ENCODE results near the gene GAB2.
A peak's percentile ranks its signal among the peaks of the same experiment; 100 is the strongest.

Gene GAB2

DNA sequence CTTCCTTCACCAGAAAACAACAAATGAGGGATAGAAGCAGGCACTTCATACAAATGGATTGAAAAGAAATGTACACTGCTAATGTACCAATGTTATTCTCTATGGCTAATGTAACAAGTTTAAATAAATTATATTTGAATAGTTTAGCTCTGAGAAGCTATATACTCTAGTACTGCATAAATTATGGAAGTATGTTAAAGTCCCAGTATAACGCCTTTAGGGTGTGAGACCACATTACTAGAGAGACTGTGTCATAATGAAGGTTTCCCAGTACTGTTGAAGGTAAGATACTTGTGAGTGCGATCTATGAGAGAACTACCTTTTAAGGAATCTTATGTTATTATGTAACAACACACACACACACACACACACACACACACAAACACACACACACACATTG lies 39.8 kb upstream of the GAB2 start:
- in situ Hi-C loops (cut with HindIII; ENCODE audit: low pct_ligation_motif_present, low sequenced_read_pairs), result no loop called here
- no peaks in the 10 kb centered on the region for H3K36me3 ChIP-seq (replicated peaks)

DNA sequence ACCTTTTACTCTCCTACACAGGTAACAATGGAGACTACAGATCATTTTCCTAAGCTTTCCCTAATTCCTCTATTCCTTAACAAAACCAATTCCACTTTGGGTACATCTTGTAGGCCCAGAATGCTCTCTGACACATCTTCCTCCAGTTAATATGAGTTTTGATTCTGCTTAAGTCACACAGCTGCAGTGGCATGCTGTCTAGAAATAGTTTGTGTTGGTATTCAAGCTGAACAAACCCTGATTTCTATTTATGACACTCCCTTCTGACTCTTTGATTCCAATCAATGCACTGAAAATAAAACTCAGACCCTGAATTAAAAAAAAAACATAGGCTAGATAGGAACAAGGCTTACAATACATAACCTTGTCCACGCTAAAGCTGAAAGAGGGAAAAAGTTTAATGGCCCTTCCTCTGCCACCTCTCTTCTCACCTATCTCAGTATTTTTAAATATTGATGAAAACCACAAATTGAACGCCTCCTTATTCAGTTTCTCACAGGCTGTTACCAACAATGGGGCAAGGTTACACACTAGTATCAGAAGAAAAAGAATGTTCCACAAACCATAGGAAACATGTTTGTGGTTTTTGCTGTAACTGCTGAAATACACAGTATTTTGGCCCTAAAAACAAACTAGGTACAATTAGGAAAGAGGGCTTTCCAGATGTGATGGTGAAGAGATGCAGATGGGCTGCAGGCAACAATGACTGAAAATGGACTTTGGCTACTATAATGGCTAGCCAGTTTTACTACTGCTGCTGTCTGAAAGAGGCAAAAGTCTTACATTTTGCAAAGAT lies 35.7 kb upstream of the GAB2 start:
- H3K27me3 ChIP-seq (replicated peaks), result no peaks in the 10 kb centered on the region
- TF ChIP-seq, protein P1, sequence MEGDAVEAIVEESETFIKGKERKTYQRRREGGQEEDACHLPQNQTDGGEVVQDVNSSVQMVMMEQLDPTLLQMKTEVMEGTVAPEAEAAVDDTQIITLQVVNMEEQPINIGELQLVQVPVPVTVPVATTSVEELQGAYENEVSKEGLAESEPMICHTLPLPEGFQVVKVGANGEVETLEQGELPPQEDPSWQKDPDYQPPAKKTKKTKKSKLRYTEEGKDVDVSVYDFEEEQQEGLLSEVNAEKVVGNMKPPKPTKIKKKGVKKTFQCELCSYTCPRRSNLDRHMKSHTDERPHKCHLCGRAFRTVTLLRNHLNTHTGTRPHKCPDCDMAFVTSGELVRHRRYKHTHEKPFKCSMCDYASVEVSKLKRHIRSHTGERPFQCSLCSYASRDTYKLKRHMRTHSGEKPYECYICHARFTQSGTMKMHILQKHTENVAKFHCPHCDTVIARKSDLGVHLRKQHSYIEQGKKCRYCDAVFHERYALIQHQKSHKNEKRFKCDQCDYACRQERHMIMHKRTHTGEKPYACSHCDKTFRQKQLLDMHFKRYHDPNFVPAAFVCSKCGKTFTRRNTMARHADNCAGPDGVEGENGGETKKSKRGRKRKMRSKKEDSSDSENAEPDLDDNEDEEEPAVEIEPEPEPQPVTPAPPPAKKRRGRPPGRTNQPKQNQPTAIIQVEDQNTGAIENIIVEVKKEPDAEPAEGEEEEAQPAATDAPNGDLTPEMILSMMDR (IDR thresholded peaks at IDR 0.05; ENCODE audit: low read depth, low read length, missing control alignments), result no peak
- H3K27ac ChIP-seq, result no peak overlapping the region
- in situ Hi-C loops (cut with HindIII; ENCODE audit: low pct_ligation_motif_present, low sequenced_read_pairs), result no loop called here
- no peaks in the 10 kb centered on the region for H3K36me3 ChIP-seq (replicated peaks)
- H3K4me3 ChIP-seq (ENCODE audit: low read depth, low read length), result no peak overlapping the region
- no peak for DNase-seq

More for the DNA sequence above, 39.8 kb upstream of the GAB2 start:
- Histone ChIP-seq H3K27ac (no peak overlapping the region), H3K27me3 (replicated peaks) (no peaks in the 10 kb centered on the region), H3K4me3 (ENCODE audit: low read depth, low read length) (no peak overlapping the region)
- no peak for DNase-seq
- TF ChIP-seq, protein P1 (IDR thresholded peaks at IDR 0.05; ENCODE audit: low read depth, low read length, missing control alignments), result no peak

DNA sequence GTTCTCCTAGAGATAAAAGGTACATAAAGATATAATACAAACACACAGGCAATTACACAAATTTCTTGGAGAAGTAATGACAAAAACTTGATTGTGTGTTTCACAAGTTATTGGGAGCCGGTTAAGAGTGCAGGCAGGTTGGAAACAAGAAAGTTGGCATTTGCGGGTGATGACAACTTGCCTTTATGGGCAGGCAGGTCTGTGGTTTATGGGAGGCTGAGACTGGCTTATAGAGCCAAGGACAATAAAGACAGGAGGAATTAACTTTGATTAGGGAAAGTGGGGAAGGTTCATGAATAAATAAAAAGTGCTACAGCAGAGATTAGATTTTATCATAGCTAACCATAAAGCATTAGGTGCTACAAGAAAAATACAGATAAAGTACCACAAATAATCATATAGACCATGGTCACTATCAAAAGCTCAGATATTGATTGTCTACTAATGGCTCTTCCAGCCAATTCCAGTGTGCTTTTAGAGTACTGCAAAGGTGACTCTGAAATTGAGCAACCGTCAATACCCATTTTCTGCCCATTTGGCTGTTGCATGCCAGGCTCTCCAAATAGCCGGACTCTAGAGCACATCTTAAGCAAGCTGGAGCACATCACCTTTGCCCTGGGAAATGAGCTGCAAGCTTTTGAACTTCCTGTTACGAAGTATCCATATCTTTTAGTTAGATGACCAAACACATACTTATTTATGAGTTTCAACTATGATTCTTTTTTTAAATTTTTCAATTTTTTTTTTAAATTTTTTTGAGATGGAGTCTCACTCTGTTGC lies 33.9 kb upstream of the GAB2 start:
- in situ Hi-C loops (cut with HindIII; ENCODE audit: low pct_ligation_motif_present, low sequenced_read_pairs), result no loop called here
- TF ChIP-seq, protein P1 (IDR thresholded peaks at IDR 0.05; ENCODE audit: low read depth, low read length, missing control alignments), result no peak

DNA sequence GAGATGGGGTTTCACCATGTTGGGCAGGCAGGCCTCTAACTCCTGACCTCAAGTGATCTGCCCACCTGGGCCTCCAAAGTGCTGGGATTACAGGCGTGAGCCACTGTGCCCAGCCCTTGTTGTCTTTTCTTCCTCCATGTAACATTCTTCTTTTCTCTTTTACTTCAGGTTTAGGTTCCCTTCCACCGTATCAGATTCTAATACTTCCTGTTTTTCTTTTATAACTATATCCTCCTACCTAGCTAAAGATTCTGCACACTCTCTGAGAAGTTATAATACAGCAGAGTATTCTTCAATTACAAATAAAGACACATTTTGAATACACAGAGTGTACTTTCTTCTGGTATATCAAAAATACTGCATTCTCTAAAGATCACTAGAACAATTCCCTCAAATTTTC lies 33.2 kb upstream of the GAB2 start:
- H3K27ac ChIP-seq, result no peak overlapping the region
- DNase-seq, result no peak
- TF ChIP-seq, protein P1 (IDR thresholded peaks at IDR 0.05; ENCODE audit: low read depth, low read length, missing control alignments), result no peak
- no peak overlapping the region for H3K4me3 ChIP-seq (ENCODE audit: low read depth, low read length)
- in situ Hi-C loops (cut with HindIII; ENCODE audit: low pct_ligation_motif_present, low sequenced_read_pairs), result no loop called here
- no peaks in the 10 kb centered on the region for H3K36me3 ChIP-seq (replicated peaks)
- no peaks in the 10 kb centered on the region for H3K27me3 ChIP-seq (replicated peaks)

More for the DNA sequence above, 33.9 kb upstream of the GAB2 start:
- no peak overlapping the region for H3K27ac ChIP-seq
- H3K27me3 ChIP-seq (replicated peaks), result no peaks in the 10 kb centered on the region
- DNase-seq, result no peak
- no peak overlapping the region for H3K4me3 ChIP-seq (ENCODE audit: low read depth, low read length)
- H3K36me3 ChIP-seq (replicated peaks), result no peaks in the 10 kb centered on the region

DNA sequence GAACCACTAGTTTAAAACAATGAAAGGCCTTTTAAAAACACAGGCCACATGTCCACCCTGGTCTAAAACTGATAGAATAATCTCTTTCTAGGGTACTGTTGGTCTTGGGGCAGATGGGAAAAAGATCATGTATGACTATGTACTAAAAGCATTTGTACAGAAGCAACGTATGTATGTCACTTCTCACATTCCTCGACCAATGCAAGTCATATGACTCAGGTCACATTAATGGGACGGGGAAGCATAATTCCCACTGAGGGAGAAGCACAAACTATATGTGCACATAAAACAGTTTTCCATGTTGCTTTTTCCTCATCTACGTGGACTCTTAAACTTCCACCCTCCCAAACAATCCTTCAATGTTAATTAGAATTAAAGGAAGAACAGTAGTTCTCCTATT lies 32.2 kb upstream of the GAB2 start:
- Histone ChIP-seq H3K27me3 (replicated peaks) (no peaks in the 10 kb centered on the region), H3K36me3 (replicated peaks) (no peaks in the 10 kb centered on the region), H3K4me3 (ENCODE audit: low read depth, low read length) (no peak overlapping the region), H3K27ac (no peak overlapping the region)
- in situ Hi-C loops (cut with HindIII; ENCODE audit: low pct_ligation_motif_present, low sequenced_read_pairs), result no loop called here
- TF ChIP-seq, protein P1 (IDR thresholded peaks at IDR 0.05; ENCODE audit: low read depth, low read length, missing control alignments), result no peak
- DNase-seq, result peak; percentile 24

Data from brain microvascular endothelial cell (primary cell).